ENCODE data around the gene TSHR.

The TSHR gene

DNA sequence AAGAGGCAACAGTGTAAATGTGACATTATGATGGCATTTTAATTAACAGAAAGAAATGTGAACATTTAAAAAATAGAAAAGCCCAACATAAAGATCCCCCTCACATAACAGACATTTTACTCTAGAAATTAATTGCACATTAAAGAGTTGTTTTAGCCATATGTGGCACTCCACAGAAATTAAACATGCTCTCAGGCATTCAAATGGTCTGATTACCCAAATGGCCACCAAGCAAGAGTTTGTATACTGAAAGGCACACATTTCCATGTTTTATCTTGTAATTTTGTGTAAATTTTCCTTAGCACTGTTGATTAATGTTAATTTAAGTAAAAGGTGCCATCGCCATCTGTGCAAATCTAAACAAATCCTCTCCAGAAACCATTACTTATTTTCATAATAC is 221.8 kb downstream of the TSHR start:
- no peak for DNase-seq (ENCODE audit: low spot score)

DNA sequence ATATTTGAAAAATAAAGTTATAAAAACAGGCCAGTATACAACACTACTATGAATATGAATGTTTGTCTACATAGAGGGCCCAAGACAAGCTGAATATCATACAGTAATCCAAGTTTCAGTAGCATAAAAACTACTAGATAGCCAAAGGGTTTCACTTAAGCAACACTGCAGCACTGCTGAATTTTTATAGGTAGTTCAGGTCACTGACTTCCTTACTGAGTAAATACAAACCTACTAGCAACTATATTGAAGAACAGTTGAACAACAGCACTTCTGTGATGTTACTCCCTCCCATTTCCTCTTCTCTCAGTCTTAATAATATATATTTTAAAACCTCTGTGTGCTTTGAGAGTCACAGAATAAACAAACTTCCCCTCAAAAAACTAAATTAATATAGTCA is 222.6 kb downstream of the TSHR start:
- DNase-seq (ENCODE audit: low spot score), result no peak

DNA sequence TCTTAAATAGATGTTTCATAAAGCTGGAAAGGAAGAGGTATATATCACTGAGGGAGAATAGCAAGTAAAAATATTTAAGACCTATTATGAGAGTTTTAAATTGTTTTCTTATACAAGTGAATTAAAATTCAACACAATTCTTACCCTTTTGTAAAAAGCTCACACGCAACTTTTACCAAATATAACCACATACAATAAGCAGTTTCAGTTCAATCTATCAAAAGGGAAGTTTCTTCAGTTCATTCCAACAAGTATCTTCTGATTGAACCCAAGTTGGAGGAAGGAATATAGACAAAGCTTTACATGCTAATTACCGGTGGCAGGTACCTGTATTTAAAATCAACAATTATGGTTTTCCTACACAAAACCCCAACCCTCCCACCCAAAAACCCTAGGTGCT is 224.2 kb downstream of the TSHR start:
- no peak for DNase-seq (ENCODE audit: low spot score)

DNA sequence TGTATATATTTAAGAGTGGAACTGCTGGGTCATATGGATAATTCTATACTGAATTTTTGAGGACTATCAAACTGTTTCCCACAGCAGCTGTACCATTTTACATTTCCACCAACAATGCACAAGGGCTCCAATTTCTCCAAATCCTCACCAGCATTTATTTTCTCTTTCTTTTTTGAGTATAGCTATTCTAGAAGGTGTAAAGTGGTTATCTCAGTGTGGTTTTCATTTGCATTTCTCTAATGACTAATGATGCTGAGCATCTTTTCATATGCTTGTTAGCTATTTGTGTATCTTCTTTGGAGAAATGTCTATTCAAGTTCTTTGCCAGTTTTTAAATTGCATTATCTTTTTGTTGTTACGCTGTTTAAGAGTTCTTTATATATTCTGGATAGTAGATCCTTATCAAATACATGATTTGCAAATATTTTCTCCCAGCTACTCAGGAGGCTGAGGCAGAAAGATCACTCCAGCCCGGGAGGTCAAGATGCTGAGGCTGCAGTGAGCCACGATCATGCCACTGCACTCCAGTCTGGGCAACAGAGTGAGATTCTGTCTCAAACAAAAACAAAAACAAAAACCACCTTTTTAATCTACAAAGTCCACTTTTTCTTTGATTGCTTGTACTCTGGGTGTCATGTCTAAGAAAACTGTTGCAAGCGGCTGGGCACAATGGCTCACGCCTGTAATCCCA is 232.6 kb downstream of the TSHR start:
- no peak for DNase-seq (ENCODE audit: low spot score)

DNA sequence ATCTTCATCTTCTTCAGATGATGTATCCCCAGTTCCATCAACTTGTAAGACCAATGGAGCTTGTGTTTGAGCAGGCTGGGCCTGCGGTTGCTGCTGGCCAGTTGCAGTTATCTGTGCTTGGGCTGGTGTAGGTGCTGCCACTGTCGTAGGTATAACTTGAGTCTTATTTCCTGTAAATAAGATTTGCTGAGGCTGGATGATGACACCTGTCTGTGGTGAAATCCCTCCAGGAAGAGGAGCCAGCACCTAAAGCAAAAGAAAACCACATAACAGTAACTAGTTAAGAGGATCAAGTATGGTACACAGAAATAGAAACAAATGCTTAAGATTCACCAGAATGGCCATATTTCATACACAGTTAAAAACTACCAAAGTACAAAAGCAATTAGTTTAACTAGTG is 237.2 kb downstream of the TSHR start:
- no peak for DNase-seq (ENCODE audit: low spot score)

DNA sequence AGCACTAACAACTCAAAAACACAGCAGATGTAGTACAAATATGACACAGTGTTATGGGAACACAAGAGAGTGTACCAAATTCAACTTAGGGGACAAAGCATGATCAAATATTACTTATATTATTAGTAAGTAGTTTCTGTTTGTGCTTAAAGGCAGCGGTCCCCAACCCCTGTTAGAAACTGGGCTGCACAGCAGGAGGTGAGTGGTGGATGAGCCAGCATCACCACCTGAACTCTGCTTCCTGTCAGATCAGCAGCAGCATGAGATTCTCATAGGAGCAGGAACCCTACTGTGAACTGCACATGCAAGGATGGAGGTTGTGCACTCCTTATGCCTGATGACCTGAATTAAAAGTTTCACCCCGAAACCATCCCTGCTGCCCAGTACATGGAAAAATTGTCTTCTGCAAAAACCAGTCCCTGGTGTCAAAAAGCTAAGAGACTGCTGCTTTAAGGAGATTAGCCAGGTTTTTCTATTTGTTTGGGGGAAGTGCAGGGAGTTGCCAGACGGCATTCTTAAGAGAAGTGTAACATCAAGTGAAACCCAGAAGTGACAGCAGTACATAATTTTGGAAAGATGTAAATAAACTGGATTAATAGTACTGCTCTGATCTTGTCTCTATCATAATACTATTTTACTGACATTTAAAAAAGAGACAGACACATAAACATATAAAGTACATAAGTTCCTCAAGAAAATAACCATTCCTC is 238.7 kb downstream of the TSHR start:
- peak; percentile 21 for DNase-seq (ENCODE audit: low spot score)

Measured in cerebellar cortex (tissue), 1 donor.